DOHH2 (cell line): ENCODE measurements around the gene SLC39A9.
A peak's percentile ranks its signal among the peaks of the same experiment; 100 is the strongest.

Experiments
- H3F3A ChIP-seq: fragments of 200-600 bp; sonication (generic), shearing (Covaris generic); 2 replicates; pipeline ENCODE4 v1.6.0; 2016; ENCODE audit warnings: antibody characterized with exemption, mild to moderate bottlenecking; ENCODE audit not compliant: control insufficient read depth, insufficient read depth
- H3K27ac ChIP-seq: fragments of 200-600 bp; sonication (generic); 2 replicates; pipeline ENCODE4 v1.5.1; 2014; ENCODE audit warnings: low read depth, mild to moderate bottlenecking, low read length, moderate library complexity
- H3K27me3 ChIP-seq: fragments of 200-600 bp; sonication (generic); 2 replicates; pipeline ENCODE4 v1.6.1; 2014; ENCODE audit warnings: mild to moderate bottlenecking, low read length, mixed read lengths; ENCODE audit not compliant: control insufficient read depth
- H3K36me3 ChIP-seq: fragments of 200-600 bp; sonication (generic); 2 replicates; pipeline ENCODE4 v1.6.1; 2014; ENCODE audit warnings: mild to moderate bottlenecking, low read length, moderate library complexity, mixed read lengths; ENCODE audit not compliant: control insufficient read depth
- H3K4me1 ChIP-seq: fragments of 200-600 bp; sonication (generic); 2 replicates; pipeline ENCODE4 v1.6.1; 2014; ENCODE audit warnings: mild to moderate bottlenecking, low read length, mixed read lengths; ENCODE audit not compliant: control insufficient read depth
- H3K4me2 ChIP-seq: fragments of 200-600 bp; sonication (generic); 2 replicates; pipeline ENCODE4 v1.6.0; 2014; ENCODE audit warnings: mild to moderate bottlenecking, low read length, moderate library complexity
- H3K4me3 ChIP-seq: fragments of 200-600 bp; sonication (generic); 2 replicates; pipeline ENCODE4 v1.5.1; 2014; ENCODE audit warnings: mild to moderate bottlenecking, low read length, mixed read lengths
- H3K79me2 ChIP-seq: fragments of 200-600 bp; sonication (generic); 2 replicates; pipeline ENCODE4 v1.6.1; 2014; ENCODE audit warnings: mild to moderate bottlenecking, low read length, mixed read lengths; ENCODE audit not compliant: control insufficient read depth
- H3K9me2 ChIP-seq: fragments of 200-600 bp; sonication (generic); replicated peaks from 2 replicates; pipeline ENCODE4 v1.6.1; 2014; ENCODE audit warnings: mild to moderate bottlenecking, low read length, mixed read lengths; ENCODE audit not compliant: control insufficient read depth
- H3K9me3 ChIP-seq: fragments of 200-600 bp; sonication (generic); 2 replicates; pipeline ENCODE4 v1.6.1; 2014; ENCODE audit warnings: antibody characterized with exemption, low read length, mixed read lengths; ENCODE audit not compliant: control insufficient read depth, insufficient read depth
- H4K20me1 ChIP-seq: fragments of 200-600 bp; sonication (generic); 2 replicates; pipeline ENCODE4 v1.6.0; 2014; ENCODE audit warnings: low read depth, mild to moderate bottlenecking, antibody characterized with exemption, low read length, moderate library complexity; ENCODE audit not compliant: control insufficient read depth, insufficient read depth
- EZH2phosphoT487 ChIP-seq: fragments of 200-600 bp; sonication (generic); IDR thresholded peaks from 2 replicates; pipeline ENCODE4 v1.6.1; 2017; ENCODE audit warnings: borderline replicate concordance, mild to moderate bottlenecking, antibody characterized with exemption, low read length, moderate library complexity, mixed read lengths
- TF ChIP-seq, protein P1 (sequence below): fragments of 200-600 bp; sonication (generic); IDR thresholded peaks from one replicate; pipeline ENCODE4 v1.5.1; 2014; ENCODE audit warnings: antibody characterized with exemption, mild to moderate bottlenecking, low read depth, low read length; ENCODE audit not compliant: poor library complexity, severe bottlenecking

Gene SLC39A9

DNA sequence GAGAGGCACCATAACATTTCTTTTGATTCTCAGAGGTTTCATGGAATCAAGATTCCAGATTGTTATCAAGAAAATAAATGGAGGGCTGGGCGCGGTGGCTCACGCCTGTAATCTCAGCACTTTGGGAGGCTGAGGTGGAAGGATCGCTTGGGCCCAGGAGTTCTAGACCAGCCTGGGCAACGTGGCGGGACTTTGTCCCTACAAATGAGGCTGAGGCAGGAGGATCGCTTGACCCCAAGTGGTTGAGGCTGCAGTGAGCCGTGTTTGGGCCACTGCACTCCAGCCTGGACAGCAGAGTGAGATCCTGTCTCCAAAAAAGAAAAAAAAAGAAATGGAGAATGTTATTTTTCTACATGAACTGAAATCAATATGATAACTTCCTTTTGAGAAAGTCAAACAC is 1.3 kb downstream of the SLC39A9 start:
- Histone ChIP-seq H3K4me1 (peaks cover 54% of the 10 kb centered on the region), H3K79me2 (peaks cover 97% of the 10 kb centered on the region), H3F3A (no peaks in the 10 kb centered on the region), H3K27ac (no peak overlapping the region), H3K27me3 (no peaks in the 10 kb centered on the region), H3K4me2 (peak overlapping the region; percentile 88), H3K36me3 (peaks cover 39% of the 10 kb centered on the region), H4K20me1 (peaks cover 21% of the 10 kb centered on the region; the same call in 1 of the 2 replicates), H3K9me2 (no peaks in the 10 kb centered on the region), H3K9me3 (no peaks in the 10 kb centered on the region), H3K4me3 (peak overlapping the region; percentile 89)
- TF ChIP-seq, protein P1, sequence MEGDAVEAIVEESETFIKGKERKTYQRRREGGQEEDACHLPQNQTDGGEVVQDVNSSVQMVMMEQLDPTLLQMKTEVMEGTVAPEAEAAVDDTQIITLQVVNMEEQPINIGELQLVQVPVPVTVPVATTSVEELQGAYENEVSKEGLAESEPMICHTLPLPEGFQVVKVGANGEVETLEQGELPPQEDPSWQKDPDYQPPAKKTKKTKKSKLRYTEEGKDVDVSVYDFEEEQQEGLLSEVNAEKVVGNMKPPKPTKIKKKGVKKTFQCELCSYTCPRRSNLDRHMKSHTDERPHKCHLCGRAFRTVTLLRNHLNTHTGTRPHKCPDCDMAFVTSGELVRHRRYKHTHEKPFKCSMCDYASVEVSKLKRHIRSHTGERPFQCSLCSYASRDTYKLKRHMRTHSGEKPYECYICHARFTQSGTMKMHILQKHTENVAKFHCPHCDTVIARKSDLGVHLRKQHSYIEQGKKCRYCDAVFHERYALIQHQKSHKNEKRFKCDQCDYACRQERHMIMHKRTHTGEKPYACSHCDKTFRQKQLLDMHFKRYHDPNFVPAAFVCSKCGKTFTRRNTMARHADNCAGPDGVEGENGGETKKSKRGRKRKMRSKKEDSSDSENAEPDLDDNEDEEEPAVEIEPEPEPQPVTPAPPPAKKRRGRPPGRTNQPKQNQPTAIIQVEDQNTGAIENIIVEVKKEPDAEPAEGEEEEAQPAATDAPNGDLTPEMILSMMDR, result no peak
- TF ChIP-seq EZH2phosphoT487, result no peak

DNA sequence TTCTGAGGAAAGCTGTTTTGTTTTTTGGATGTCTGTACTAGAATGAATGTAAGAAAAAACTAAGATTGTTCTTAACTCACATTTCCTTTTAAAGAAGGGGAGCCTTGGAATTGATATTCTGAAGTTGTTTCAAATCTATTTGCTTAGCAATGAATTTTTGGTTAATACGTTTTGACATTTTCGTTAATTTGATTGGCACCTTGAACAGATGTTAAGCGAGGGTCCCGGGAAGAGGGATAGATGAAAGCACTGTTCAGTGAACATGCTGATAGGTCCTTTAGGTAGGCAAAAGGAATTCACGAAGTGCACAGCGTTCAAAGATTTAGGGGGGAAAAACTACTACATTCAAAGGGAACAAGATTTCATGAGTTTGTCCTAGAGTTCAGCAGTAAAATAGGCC is 1.7 kb downstream of the SLC39A9 start:
- peaks cover 35% of the 10 kb centered on the region for H3K36me3 ChIP-seq
- H3K27ac ChIP-seq, result no peak overlapping the region
- peaks cover 51% of the 10 kb centered on the region for H3K4me1 ChIP-seq
- no peaks in the 10 kb centered on the region for H3K9me3 ChIP-seq
- peaks cover 21% of the 10 kb centered on the region; the same call in 1 of the 2 replicates for H4K20me1 ChIP-seq
- H3K4me3 ChIP-seq, result peak overlapping the region; percentile 89
- TF ChIP-seq EZH2phosphoT487, result no peak
- TF ChIP-seq, protein P1, result no peak
- no peaks in the 10 kb centered on the region for H3F3A ChIP-seq
- H3K79me2 ChIP-seq, result peaks cover 97% of the 10 kb centered on the region
- no peaks in the 10 kb centered on the region for H3K27me3 ChIP-seq
- H3K9me2 ChIP-seq, result no peaks in the 10 kb centered on the region
- H3K4me2 ChIP-seq, result peak overlapping the region; percentile 88

DNA sequence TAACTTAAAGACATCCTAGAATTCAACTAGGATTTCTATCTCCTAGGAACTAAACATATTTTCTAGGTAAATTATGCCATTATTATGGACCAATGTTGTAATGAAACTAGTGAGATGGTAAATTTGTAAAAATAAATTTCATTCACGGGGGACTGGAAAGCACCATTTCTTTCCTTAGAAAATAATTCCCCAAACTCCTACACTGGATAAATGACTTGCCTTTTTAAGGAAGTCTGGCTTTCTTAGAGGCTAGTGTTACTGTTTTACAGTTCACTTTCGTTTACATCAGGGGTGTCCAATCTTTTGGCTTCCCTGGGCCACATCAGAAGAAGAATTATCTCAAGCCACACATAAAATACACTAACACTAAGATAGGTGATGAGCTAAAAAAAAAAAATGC is 3.3 kb downstream of the SLC39A9 start:
- Histone ChIP-seq H3K4me1 (peaks cover 34% of the 10 kb centered on the region), H3K4me3 (peak overlapping the region; percentile 89), H3K27me3 (no peaks in the 10 kb centered on the region), H3K27ac (no peak overlapping the region), H4K20me1 (peaks cover 9% of the 10 kb centered on the region; the same call in 1 of the 2 replicates), H3K9me2 (no peaks in the 10 kb centered on the region), H3K79me2 (peaks cover 95% of the 10 kb centered on the region), H3K36me3 (peaks cover 18% of the 10 kb centered on the region), H3F3A (no peaks in the 10 kb centered on the region), H3K9me3 (no peaks in the 10 kb centered on the region), H3K4me2 (peak overlapping the region; percentile 88)
- TF ChIP-seq, protein P1, result no peak
- TF ChIP-seq EZH2phosphoT487, result no peak
